ENCODE measurements around the gene TMEM101.

Gene TMEM101

GRCh38 chr17:44005527-44006271 lies 9.1 kb downstream of the TMEM101 start:
- no peak for TF ChIP-seq FOXP2 (optimal IDR thresholded peaks at IDR 0.05; ENCODE audit: borderline replicate concordance, extremely low read depth, extremely low read length, insufficient read depth)
- TF ChIP-seq TAF1 (IDR thresholded peaks at IDR 0.05; ENCODE audit: borderline replicate concordance, insufficient read depth, low read length), result no peak

DNA sequence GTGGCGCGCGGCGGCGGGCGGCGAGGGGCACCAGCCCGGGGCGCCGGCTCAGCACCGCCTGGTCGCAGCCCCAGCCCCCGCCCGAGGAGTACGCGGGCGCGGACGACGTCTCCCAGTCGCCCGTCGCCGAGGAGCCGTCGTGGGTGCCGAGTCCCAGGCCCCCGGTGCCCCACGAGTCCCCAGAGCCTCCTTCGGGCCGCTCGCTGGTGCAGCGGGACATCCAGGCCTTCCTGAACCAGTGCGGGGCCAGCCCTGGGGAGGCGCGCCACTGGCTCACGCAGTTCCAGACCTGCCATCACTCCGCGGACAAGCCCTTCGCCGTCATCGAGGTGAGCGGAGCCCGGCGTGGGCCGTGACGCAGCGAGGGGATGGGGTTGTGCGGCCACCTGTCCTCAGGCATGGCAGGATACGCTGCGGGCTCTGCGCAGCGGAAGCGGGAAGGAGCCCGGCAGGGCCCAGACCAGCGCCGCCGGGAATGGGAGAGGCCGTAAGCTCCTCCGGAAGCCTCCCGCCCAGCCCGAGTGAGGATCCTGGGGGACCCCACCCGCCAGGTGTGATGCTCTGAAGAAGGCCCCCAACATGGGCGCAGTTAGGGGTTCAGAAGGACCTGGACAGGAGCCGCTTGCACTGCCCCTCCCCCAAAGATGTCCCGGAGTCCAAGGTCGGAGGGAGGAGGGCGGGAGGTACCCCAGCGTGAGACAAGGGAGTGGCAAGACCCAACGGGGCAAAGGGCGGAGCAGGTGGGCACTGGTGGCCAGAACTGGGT lies 9.8 kb downstream of the TMEM101 start:
- no peak for TF ChIP-seq TAF1 (IDR thresholded peaks at IDR 0.05; ENCODE audit: borderline replicate concordance, insufficient read depth, low read length)
- no peak for TF ChIP-seq REST (IDR thresholded peaks at IDR 0.05; ENCODE audit: insufficient read depth in 1 of 2, low read depth in 2 of 2, low read length in 2 of 2)

GRCh38 chr17:44004077-44004760 lies 10.5 kb downstream of the TMEM101 start, which contains the start of gene NAGS:
Gene NAGS (plus strand): TSS chr17:44004622. CDS start chr17:44004664, 42 bp downstream.
- no peak for TF ChIP-seq POLR2AphosphoS5 (IDR thresholded peaks at IDR 0.05; ENCODE audit: low read depth, low read length)
- TF ChIP-seq SIN3A (IDR thresholded peaks at IDR 0.05; ENCODE audit: borderline replicate concordance, insufficient read depth, low read length), result no peak
- TF ChIP-seq REST (IDR thresholded peaks at IDR 0.05; ENCODE audit: insufficient read depth in 1 of 2, low read depth in 2 of 2, low read length in 2 of 2), result no peak
- TF ChIP-seq FOXP2 (optimal IDR thresholded peaks at IDR 0.05; ENCODE audit: borderline replicate concordance, extremely low read depth, extremely low read length, insufficient read depth), result no peak
- no peak for TF ChIP-seq TAF1 (IDR thresholded peaks at IDR 0.05; ENCODE audit: borderline replicate concordance, insufficient read depth, low read length)

DNA sequence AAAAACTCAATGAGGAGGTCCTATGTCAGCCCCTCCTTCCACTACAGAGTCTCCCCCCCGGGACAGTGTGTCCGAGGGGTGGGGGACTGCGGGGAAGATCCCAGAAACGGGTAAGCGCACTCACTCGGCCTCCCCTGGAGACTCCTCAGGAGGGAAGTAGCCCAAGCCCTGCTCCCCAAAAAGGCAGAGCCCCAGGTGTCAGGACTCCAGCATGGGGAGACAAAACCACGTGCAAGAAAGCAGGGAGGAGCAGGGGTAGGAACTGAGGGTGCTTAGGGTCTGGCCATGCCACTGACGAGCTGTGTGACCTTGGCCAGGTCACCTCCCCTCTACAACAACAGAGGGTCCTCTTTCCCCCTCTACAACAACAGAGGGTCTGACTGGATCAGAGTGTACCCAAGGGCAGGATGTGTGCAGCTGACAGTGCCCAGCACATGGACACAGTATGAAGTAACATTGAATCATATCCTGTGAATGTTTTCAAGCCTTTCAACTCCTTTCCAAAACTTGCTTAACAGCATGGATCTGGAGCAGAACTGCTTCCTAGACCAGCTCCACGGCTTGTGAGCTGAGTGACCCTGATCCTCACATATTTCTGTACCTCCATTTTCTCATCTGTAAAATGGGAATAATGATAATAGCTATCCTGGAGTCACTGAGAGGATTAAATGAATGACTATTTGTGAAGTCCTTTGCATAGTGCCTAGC lies 12.5 kb downstream of the TMEM101 start:
- TF ChIP-seq POLR2AphosphoS5 (IDR thresholded peaks at IDR 0.05; ENCODE audit: low read depth, low read length) (no peak), REST (IDR thresholded peaks at IDR 0.05; ENCODE audit: insufficient read depth in 1 of 2, low read depth in 2 of 2, low read length in 2 of 2) (0 out of 4 replicates have a peak, but pooled peaks of 1 of the 2 experiments have one; percentile 33), TAF1 (IDR thresholded peaks at IDR 0.05; ENCODE audit: borderline replicate concordance, insufficient read depth, low read length) (peak; percentile 52; the same call in 1 of the 2 replicates), FOXP2 (optimal IDR thresholded peaks at IDR 0.05; ENCODE audit: borderline replicate concordance, extremely low read depth, extremely low read length, insufficient read depth) (no peak), SIN3A (IDR thresholded peaks at IDR 0.05; ENCODE audit: borderline replicate concordance, insufficient read depth, low read length) (peak; percentile 20; the same call in 1 of the 2 replicates)

DNA sequence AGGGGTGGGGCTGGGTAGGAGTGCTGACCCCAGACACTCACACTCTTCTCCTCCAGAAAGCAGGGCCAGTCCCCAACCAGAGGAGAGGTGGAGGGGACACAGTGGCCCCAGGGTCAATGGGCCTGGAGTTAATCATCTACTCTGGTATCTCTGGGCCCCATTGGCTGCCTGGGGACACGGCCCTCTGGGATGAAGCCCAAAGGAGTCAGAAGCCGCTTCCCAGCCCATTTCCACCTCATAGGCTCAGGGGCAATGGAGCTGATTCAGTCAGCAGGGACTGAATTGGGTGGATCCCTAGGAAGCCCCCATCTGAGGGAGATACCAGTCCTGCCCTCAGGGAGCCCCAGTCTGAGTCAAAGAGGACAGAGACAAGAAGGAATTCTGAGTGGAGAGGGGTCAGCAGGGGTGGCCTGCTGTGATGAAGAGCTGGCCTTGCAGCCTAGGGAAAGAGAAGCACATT lies 13.3 kb downstream of the TMEM101 start:
- no peak for TF ChIP-seq POLR2AphosphoS5 (IDR thresholded peaks at IDR 0.05; ENCODE audit: low read depth, low read length)
- no peak for TF ChIP-seq TAF1 (IDR thresholded peaks at IDR 0.05; ENCODE audit: borderline replicate concordance, insufficient read depth, low read length)
- no peak for TF ChIP-seq REST (IDR thresholded peaks at IDR 0.05; ENCODE audit: insufficient read depth in 1 of 2, low read depth in 2 of 2, low read length in 2 of 2)
- no peak for TF ChIP-seq FOXP2 (optimal IDR thresholded peaks at IDR 0.05; ENCODE audit: borderline replicate concordance, extremely low read depth, extremely low read length, insufficient read depth)
- TF ChIP-seq SIN3A (IDR thresholded peaks at IDR 0.05; ENCODE audit: borderline replicate concordance, insufficient read depth, low read length), result no peak
